H1 (cell line): Measurements from ENCODE around the gene ROBO2.

Source experiments
- CTCF ChIP-seq, 3 experiments: IDR thresholded peaks; 1 replicate in 2 of 3; 2 replicates in 1 of 3; pipeline versions ENCODE4 v1.5.1 to v1.6.1; 2011; ENCODE audit warnings: low read length in 3 of 3, mild to moderate bottlenecking in 3 of 3, inconsistent platforms in 2 of 3, low read depth in 1 of 3, moderate library complexity in 1 of 3; ENCODE audit not compliant: insufficient read depth in 1 of 3; ENCODE audit errors: control extremely low read depth in 1 of 3
- FOSL1 ChIP-seq: IDR thresholded peaks from 2 replicates; pipeline ENCODE4 v1.6.1; 2011; ENCODE audit warnings: mild to moderate bottlenecking, low read depth, low read length, moderate library complexity; ENCODE audit not compliant: insufficient read depth
- KDM5A ChIP-seq: fragments of 200-600 bp; IDR thresholded peaks from 2 replicates; pipeline ENCODE4 v1.7.1; 2012; ENCODE audit warnings: mild to moderate bottlenecking, low read length, inconsistent platforms, mixed read lengths
- POLR2AphosphoS5 ChIP-seq: IDR thresholded peaks from 2 replicates; pipeline ENCODE4 v1.6.1; 2011; ENCODE audit warnings: low read depth, low read length
- SP2 ChIP-seq: IDR thresholded peaks from 2 replicates; pipeline ENCODE4 v1.6.1; 2012; ENCODE audit warnings: mild to moderate bottlenecking, low read length, inconsistent platforms
- SRF ChIP-seq: IDR thresholded peaks from 2 replicates; pipeline ENCODE4 v1.6.1; 2011; ENCODE audit warnings: mild to moderate bottlenecking, low read depth, low read length, moderate library complexity
- TCF12 ChIP-seq: IDR thresholded peaks from 2 replicates; pipeline ENCODE4 v1.6.1; 2011; ENCODE audit warnings: low read depth, mild to moderate bottlenecking, low read length

GRCh38 chr3:77524463-77524862 is 484.6 kb downstream of the ROBO2 start:
- TF ChIP-seq CTCF (IDR thresholded peaks at IDR 0.05; ENCODE audit: control extremely low read depth in 1 of 3, insufficient read depth in 1 of 3, low read depth in 1 of 3, low read length in 3 of 3) (no peak), POLR2AphosphoS5 (no peak), TCF12 (no peak), SRF (no peak), SP2 (no peak), FOSL1 (no peak), KDM5A (no peak)
